AG08395 (cell line): ENCODE data around the gene IGSF22.
A peak's percentile ranks its signal among the peaks of the same experiment; 100 is the strongest.

Experiments used
- DNase-seq: peaks from one replicate; pipeline ENCODE4 v3.0.0; 2012; ENCODE audit warnings: mixed read lengths, low spot score

IGSF22 gene

DNA sequence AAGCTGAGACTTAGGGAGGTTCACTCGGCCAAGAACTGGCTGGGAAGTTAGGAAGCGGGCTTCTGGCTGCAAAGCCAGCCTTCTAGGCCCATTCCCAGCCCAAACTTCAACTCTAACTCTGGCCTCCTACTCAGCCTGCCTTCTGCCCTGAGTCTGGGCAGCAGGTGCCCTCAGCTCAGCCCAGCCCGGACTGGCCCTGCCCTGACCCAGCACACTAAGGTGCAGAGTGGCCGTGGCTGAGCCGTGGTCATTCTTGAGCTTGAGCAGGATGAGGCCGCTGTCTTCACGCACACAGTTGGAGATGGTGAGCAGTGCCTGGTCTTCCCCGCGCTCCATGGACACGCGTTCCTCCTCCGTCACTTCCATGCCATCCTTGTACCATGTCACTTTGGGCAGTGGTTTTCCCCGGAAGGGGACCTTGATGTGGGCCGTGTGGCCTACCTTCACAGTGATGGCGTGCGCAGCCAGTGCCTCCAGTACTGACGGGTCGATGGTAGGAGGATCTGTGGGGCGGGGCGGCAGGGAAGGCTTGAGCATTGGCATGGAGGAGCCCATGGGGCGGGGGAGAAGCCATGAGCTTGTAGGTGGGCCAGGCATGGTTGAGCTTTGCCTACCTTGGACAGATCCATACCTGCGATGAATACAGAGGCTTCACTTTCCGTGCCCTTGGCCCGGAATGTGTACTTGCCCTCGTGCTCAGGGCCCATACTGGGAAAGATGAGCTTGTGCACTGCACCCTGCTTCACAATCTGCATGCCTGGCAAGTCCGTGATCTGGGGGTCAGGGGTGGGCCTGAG lies 12.1 kb downstream of the IGSF22 start:
- DNase-seq = no peak

DNA sequence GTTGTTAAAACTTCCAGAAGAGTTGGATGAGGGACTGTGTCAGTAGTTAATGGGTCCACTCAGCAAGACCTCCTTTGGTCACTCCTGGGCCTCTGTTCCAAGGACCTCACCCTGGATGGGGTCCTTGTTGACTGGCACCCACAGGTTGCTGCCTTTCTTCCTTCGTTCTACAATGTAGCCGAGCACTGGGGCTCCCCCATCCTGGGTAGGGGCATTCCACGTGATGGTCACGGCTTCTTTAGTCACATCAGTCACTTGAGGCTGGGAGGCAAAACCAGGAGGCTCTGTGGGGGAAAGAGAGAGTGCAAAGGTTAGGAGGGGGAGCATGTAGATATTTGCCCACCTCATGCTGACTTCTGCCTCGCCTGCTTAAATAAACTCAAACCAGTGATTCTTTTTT lies 15.4 kb downstream of the IGSF22 start:
- DNase-seq = no peak

DNA sequence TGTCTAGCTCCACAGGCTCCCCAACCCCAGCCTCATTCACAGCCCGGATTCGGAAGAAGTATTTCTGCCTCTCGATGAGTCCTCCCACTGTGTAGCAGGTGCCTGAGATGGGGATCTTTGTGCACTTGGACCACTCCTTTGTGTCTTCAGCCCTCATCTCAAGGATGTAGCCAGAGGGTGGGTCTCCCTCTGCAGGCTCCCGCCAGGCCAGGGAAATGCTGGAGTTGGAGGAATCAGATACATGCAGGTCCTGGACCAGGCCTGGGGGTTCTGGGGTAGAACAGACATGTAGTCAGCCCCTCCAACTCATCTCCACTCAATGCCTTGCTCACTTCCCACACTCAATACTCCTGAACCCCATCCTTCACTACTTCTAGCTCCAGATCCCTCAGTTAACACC lies 16.6 kb downstream of the IGSF22 start:
- DNase-seq = no peak

DNA sequence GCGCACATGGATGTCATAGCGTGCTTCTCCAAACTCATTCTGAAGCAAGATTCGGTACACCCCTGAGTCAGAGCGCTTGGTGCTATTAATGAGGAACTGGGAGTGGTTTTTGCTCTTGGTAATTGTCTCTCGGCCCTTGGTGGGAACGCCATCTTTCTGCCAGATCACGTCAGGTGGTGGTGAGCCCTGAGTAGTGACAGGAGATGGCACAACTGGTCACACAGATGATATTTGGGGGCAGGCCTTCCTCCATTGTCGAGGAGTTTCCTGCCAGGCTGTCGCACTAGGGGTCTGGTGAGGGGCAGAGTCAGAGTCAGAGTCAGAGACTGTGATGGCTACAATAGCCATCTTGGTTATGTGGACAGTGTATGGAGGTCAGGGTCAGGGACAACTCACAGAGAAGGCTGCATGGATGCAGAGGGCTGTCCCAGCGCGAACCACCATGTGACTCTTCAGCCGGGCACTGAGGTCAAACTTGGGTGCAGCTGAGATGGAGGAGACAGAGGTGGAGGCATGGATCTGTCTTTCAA lies 18.1 kb downstream of the IGSF22 start:
- no peak for DNase-seq

DNA sequence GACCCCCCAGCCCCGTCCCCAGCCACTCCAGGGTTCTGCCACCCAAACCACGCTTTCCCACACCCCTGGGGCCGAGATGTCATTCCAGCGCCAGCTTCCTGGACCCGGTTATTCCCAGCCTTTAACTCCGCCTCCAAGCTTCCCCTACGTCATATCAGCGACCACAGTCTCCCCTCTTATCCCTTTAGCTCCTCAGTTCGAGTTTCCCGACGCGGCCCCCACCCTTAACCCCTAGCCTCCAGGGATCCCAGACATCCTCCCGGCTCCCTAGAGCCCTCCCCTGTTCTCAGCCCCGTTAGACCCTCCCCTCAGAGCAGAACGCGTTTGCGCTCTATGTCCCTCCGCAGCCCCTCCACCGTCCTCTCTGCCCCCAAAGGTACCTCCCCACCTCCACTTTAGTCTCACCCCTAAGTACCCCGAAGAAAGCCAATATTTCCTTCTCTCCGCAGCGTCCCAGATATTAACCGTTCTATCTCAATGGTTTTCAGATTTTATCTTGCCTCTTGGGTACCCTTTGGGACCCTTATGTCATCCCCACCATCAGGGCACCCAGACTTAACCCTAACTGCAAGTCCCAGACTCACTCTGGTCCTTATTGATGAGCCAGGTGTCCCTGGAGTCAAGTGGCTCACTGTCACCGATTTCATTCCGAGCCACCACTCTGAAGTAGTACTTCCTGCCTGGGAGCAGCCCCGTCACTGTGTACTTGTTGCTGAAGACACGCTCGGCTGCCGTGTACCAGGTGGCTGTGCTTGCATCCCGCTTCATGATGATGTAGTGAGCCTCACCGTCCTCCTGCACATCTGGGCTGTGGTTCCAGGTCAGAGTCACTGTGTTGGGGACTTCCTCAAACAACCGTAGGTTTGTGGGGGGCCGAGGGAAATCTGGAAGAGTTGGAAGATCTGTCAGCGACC lies 19.4 kb downstream of the IGSF22 start:
- DNase-seq = peak; percentile 52

DNA sequence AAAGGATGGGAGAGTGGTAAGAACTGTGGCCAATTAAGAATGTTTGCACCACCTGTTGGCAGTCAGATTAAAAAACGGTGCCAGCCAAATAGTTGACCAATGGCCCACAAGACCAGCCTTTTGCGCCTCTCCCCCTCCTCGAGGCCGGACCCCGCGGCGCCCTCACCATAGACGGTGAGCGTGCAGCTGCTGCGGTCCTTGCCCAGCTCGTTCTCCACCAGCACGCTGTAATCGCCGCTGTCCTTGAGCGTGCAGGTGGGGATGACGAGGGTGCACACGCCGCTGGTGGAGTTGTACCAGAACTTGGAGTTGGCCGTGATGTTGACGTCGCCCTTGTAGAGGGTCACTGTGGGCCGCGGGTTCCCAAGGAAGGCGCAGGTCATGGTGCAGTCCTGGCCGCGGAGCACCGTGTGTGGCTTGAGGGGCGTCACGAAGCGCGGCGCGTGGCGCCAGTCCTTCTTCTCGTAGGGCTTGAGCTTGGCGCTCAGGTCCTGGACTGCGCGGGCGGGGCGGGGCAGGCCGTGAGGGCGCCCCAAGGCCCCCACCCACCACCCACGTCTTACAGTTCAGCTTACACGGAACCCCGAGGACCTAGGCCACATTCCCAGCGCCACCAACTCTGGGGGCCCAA lies 20.2 kb downstream of the IGSF22 start:
- no peak for DNase-seq

DNA sequence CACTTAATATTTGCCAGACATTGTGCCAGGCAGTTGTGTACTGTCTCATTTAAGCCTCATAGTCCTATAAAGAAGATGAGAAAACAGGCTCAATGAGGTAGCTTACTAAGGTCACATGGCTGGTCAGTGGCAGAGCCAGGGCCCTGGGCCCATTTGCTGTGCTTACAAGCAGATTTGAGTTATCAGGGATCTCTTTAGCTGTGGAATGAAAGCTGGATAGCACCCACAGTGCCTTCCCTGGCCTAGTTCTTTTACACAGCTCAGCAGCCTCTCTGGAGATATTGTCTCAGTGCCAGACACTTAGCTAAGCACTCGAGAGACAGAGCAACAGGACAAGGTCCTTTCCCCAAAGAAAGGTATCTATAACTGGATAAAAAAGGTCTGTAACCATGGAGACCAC lies 21.3 kb downstream of the IGSF22 start:
- DNase-seq = no peak

DNA sequence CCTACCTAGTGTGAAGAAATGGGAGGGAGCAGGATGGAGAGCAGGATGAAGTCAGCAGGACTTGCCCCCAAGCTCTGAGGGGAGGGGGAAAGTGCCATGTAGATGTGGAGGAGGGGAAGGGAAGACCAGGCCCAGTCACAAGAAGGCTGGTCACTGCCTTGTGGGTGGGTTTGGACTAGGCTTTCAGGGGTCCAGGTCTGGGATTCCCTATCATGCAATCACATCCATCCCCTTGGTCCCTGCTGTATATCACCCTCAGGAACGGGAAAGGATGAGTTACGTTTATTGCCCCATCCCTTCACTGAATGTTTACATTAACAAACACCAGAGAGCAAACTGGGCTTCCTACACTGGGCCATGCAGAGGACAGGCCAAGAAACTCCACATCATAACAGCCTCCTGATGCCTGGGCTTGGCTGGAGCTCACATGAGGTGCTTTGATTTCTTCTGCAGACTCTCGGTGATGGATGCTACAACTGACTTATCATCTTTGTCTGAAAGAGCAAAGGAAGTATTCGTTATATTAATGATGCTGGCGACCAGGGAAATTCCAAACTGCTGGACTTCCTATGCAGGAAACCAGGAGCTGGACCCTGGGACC lies 21.8 kb downstream of the IGSF22 start:
- no peak for DNase-seq

DNA sequence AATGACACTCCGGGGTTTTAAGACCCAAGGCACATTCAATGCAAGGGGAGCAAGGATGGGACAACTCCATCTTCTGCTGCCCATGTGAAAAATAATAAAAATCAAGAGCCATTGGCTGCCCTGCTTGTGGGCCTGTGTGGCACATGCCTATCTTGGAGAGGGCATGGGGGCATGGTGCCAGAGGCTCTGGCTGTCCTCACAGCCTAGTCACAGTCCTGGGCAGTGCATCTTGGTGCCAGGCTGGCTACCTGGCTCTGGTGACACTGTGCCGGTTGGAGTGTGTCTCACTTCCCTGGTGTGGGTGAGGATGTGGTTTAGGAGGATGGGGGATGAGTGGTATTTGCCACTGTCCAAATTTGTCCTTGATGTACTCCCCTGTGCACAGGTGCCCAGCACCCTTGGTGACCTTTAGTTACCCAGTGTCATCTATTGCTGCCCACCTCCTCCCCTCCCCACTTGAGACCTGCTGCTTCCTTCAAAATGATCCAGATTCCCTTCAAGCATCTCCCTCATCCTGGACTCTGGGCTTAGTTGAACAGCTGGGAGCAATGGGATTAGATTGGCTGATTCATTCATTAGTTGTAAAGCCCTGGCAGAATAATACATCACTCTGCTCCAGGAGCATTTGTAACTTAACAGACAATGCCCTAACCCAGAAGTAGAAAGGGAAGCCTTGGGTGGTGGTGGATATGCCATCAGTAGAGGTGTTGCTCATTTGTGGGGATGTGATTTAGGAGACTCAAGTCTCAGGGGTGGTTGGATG lies 22.8 kb downstream of the IGSF22 start:
- DNase-seq = no peak

DNA sequence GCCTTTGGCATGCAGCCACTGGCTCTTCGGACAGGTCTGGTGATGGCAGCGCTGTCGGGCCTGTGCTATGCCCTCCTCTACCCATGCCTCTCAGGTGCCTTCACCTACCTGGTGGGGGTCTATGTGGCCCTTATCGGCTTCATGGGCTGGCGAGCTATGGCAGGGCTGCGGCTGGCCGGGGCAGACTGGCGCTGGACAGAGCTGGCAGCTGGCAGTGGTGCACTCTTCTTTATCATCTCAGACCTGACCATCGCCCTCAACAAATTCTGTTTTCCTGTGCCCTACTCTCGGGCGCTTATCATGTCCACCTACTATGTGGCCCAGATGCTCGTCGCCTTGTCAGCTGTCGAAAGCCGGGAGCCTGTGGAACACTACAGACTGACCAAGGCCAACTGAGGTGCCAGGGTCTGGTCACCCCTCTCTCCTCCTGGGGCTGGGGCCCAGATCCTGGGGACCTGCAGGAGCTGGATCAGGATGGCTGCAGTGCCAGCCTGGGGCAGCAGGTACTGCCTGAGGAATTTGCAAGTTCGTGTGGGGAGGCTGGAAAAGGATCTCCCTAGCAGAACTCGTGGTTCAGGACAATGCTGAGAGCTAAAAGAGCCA lies 24.3 kb downstream of the IGSF22 start:
- no peak for DNase-seq

DNA sequence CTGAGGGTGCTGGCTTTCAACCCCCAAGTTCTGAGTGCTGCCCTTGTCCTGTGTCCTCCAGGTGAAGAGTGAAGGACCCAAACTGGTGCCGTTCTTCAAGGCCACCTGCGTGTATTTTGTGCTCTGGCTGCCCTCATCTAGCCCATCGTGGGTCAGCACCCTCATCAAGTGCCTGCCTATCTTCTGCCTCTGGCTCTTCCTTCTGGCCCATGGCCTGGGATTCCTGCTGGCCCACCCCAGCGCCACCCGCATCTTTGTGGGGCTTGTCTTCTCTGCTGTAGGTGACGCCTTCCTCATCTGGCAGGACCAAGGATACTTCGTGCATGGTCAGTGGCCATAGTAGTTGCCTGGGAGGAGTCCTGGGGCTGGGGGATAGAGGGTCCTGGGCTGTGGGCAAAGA lies 25.1 kb downstream of the IGSF22 start:
- DNase-seq = no peak

DNA sequence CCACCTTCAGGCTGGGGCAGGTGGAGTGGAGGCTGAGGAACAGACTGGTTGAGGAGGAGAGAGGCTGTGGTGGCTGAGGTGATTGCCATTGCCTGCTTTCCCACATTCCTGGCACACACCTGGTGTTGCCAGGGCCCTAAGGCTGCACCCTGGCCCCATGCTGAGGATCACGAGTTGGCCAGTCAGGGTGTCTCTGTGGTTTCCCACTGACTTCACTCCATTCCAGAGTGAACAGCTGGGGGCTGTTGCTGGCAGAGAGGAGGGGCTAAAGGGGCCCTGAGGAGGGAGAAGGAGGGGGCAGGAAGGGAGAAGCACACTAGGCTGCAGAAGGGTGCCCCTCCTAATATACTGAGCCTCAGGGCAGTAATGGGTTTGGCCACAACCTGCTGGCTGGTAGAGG lies 25.6 kb downstream of the IGSF22 start:
- DNase-seq = no peak

DNA sequence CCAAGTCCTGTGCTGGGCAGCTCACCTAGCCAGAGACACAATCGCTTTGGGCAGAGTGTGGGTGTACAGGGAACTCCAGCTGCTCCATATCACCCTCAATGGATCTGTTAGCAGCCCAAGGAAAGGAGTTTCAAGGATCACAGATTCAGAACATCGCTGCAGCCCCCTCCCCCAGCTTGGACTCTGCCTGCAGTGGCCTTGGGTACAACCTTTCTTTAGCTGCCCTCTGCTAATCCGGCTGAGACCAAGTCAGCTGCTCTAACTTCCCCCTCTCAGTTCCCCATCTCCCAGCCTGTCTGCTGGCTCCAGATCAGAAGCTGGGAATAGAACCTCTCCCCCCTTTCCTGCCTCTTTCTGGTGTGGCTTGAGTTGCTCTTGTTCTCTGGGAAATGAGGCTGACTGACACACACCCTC lies 26.1 kb downstream of the IGSF22 start:
- no peak for DNase-seq

DNA sequence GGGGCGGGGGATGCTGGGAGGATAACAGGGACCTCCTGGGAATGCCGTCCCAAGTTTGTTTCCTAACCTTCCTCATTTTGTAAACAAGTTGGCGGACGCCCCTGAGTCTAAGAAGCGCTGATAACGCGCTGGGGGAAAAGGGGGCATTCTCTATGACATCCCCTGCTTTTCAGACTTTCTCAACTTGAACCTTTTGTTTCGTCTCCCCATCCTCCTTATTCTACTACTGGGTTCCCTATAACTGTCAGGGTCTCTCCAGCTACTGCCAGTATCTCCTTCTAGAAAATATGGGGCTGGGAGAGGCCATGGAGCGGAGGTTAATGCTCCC lies 26.8 kb downstream of the IGSF22 start:
- DNase-seq = no peak

DNA sequence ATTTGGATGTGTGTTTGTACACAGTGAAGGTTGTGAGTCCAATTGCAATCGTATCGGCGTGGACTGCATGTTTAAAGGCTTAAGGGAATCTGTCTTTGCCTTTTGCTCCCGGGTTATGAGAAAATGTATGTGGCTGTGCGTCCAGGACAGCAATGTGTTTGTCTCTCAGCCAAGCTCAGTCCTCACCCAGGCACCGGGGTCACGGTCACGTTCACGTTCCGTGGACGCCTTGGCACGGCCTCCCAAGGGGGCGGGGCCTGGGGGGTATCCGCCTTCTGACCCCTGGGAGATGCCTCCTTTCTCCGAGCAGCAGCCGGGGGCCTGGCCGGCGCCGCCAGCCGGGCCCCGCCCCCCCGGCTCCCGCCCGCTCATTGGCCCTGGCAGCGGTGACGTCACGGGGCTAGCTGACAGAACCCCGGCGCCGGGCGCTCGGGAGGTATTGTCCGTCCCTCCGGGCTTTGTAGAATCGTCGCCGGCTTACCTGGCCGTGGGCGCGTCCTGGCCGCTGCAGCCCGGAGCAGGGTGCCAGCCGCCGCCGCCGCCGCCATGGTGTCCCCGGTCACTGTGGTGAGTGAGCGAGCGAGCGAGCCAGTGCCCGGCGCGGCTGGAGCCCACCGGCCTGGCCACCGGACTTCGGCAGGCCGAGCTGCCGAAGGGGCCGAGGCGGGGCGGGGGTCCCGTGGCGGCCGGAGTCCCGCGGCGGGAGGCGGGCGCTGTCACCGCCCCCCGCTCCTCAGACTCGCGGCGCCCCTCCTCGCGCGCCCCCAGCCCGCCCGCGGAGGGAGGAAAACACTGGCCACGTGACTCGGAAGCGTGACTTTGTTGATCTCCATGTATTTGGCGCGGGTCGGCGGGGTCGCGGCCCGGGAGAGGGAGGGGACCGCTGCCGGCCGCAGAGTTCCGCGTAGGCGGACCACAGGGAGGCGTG lies 27.4 kb downstream of the IGSF22 start, which contains the start of gene TMEM86A:
Gene TMEM86A (plus strand): TSS at position 439 of the 928 bp plus-strand sequence. CDS start 108 bp downstream, at position 547.
- DNase-seq = peak; percentile 96

DNA sequence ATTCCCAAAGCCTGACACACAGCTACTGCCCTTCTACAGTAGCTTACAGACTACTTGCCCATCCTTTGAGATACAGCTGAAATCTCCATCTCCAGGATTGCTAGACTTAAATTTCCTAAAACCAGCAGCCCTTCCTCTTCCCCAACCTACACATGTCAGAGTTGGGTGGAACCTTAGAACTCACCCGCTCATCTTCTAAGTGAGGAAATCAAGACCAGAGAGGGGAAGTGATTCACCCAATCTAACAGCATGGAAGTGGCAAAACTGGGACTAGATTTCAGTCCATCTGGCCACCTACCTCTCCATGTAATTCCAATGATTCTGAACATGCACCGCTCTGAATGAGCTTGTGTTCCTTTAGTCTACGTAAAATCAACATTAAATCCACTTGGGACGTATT lies 28.4 kb downstream of the IGSF22 start:
- DNase-seq = no peak

DNA sequence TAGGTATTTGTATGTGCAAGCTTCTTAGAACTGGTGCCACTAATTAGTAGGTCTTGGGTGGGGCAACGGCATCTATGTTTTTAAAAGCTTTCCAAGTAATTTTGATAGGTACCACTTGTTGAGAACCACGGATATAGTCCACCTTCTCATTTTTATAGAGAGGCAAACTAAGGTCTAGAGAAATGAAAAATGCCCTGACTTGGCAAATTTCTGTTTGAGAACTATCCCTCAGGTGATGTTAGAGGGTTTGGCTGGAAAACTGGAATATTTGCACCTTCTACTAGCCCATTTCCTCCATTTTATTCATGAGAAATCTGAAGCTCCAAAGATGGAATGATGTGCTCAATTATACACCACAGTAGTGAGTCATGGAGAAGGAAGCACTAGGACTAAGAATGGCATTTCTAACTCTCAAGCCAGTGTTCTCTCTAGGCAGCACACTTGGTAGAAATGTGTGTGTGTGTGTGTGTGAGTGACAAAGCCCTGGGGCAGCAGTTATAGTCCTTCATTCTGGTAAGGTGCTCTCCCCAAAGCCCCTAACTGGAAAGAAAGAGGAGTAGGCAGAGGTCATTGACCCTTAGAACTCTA lies 29.3 kb downstream of the IGSF22 start:
- DNase-seq = peak; percentile 65

DNA sequence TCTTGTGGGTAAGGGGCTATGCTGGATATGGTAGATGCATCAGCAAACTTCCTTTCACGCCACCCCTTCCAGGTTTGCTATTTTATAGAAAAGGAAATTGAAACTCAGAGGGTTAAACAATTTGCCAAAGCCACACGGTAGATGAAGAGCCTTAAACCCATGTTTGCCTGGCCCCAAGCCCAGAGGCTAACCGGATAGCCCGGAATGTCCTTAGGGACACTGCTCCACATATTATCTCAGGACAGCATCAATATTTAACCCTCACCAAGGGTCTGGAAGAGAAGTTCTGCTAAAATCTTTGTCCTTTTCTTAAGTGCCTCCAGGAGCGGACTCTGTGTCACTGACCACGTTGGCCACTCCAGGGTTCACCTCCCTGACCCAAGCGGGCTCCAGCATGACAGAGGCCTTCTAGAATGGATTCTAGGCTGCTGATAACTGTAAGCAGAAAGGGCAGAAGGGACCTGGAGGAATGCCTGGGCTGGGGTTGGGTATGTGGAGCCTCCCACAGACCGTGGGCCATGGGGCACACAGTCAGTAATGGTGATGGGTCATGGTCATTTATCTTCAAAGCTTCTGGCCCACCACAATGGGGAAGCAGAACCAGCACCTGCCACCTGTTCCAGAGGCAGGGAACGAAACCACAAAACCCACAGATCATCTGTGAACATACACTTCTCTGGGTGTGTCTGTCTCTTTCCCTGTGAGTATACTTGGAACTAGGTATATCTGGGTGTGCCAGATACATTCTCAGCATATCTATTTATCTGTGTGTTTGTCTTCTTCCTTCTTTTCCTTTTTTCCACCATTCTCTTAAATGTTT lies 32.8 kb downstream of the IGSF22 start:
- DNase-seq = no peak
